Activated T-helper 9 cell treated with anti-CD3 and anti-CD28 coated beads, Interleukin-2, amount 50 U/mL, for 16 hours (primary cell): ENCODE measurements around the gene OTOP3.
"Not testable (repeated sequence)": the region's sequence is repeated elsewhere in the genome, so short reads cannot be mapped to it uniquely, and the experiment has no call there.

Experiments used
- DNase-seq: peaks from one replicate; pipeline ENCODE4 v3.0.0-alpha.2; 2020; ENCODE audit warnings: low read depth

The OTOP3 gene

DNA sequence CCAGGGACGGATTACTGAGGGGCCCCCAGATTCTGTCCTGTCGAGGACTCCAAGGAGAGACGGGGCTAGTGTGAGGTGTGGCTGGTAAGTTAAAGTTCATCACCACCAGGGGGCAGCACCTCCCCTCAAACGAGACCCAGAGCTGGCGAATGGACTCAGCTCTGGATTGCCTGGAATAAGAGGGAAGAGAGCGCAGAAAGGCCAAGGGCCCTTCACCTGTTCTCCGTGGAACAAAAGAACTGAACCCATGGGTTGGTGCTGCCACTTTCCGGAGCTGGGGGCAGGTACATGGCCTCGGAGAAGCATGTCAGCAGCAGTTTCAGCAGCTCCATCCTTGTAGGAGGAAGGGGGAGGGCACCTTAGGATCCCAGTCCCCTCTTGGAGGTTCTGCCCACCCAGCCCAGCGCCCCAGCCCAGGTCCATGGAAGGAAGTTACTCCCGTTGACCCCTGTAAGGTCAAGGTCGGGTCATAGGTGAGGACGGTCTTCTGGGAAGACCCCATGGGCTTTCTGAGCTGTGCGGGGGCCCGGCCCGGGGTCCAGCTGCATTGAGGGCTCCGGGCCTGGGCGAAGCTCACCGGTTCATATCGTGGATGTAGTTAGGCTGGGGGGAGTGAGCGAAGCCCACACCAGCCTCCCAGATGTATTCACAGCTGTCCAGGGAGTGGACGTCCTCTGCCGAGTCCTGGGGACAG is 26.1 kb downstream of the OTOP3 start:
- peak; percentile 74 for DNase-seq

DNA sequence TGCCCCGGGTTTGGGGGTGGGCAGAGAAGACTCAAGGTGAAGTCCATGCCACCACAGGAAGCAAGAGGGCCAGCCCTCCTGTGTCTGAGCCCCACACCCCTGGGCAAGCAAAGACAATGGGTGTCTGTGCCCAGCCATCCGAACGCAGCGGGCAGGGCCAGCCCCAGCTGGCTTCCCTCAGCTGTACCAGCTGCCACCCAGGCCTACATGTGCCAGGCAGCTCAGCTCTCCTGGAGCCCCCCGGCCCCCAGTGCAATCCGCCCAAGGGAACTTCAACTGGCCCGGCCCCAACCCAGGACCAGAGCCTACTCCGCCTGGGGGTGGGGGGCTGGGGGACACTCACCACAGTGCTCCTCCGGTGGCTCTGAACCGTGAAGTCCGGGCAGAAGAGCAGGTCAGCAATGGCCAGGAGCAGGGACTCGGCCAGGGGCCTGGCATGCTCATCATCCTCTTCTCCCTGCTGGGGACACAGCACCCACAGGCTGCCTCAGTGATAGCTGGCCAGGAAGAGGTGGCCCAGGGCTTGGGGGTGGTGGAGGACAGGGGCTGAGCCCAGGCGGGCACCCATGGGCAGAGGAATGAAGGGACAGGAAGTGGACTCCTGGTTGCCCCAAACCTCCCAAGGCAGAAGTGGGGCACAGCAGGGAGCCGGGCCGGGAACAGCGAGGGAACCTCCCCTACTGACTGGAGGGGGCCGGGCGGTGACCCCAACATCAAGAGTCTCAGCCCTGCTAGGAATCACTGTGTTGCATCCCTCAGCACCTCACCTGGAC is 27.1 kb downstream of the OTOP3 start:
- DNase-seq = no peak

DNA sequence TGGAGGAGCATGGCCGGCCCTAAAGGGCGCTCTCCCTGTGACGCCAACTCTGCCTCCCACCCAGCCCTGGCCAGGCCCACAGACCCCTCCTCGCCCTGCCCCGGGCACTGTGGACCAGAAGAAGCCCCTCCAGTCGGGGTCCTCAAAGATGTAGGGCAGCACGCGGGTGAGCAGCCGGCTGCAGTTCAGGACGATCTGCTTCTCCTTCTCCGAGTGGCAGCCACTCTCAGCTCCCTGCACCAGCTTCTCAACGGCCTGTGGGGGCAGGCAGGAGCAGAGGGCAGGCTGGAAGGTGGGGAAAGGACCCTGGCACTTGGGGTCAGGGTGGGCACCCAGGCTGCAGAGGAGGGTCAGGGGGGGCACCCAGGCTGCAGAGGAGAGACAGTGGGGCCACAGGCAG is 28.0 kb downstream of the OTOP3 start:
- DNase-seq = no peak

DNA sequence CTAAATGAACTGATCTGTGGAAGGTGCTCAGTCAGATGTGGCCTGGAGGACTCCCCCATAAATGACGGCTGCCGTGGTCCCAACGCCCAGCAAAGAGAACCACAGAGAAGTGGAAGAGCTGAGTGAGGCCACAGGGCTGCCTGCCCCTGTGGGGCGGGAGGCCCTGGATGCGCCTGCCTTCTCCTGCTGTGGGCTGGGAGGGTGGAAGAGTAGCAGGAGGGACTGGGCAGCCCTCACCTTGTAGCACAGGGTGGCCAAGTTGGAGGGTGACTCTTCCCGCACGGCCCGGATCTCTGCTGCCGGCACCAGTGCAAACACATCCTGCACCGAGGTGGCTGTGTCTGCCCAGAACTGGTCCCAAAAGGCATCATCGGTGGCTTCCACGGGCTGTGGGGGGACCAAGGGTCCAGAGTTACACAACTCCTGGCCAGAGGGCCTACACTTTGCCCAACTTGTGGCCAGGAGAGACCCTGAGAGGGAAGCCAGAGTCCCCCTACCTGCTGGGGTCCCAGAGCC is 28.6 kb downstream of the OTOP3 start:
- no peak for DNase-seq

DNA sequence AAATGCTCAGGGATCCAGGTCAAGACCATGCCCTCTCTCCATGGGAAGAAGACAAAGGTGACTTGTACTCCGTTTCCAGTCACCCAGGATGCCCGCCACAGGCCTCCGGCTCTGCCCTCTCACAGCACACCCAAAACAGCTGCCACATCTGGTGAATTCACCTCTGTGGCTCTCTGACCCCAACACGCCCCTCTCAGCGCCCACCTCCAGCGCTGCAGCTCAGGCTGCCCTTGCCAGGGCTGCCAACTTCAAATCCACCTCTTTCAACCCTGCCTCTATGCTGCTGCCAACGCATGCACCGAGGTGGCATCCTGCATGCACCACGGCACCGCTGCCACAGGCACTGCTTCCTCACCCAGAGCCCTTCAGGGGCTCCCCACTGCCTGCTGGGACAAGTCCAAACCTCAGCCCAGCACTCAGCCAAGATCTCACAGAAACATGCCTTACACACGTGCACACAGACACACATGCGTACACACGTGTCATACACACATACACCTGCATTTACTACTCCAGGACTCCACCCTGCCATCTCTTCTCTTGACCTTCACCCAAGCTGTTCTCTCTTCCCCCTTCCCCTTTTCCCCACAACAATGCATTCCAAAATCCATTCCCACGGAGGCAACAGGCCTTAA is 29.4 kb downstream of the OTOP3 start:
- DNase-seq = no peak

DNA sequence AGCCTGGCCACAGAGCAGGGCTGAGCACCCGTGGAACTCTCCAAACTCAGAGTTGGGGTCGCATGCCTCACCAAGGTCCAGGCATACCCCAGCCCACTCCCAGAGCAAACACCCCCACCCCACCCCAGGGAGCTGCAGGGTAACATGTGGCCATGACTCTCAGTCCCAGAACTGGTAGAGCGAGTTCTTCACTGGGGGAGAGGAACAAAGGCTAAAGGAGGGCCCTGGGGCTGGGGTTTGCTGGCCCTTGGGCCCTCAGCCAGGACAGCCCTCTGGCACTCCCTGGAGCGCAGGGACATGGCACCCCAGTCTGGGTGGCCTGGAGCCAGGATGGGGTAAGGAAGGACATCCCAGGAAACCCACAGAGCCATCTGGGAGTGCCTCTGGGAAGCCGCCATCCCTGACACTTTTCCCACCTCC is 32.7 kb downstream of the OTOP3 start:
- DNase-seq = no peak

DNA sequence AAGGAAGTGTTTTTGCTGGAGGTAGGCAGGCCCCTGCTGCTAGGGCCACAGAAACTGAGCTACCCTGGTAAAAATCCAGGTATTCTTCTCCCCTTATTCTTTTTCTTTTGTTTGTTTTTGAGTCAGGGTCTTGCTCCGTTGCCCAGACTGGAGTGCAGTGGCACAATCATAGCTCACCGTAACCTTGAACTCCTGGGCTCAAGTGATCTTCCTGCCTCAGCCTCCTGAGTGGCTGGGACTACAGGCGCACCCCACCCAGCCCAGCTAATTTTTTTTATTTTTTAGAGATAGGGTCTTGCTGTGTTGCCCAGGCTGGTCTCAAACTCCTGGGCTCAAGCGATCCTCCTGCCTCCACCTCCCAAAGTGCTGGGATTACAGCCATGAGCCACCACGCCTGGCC is 33.8 kb downstream of the OTOP3 start:
- not testable (repeated sequence) for DNase-seq

DNA sequence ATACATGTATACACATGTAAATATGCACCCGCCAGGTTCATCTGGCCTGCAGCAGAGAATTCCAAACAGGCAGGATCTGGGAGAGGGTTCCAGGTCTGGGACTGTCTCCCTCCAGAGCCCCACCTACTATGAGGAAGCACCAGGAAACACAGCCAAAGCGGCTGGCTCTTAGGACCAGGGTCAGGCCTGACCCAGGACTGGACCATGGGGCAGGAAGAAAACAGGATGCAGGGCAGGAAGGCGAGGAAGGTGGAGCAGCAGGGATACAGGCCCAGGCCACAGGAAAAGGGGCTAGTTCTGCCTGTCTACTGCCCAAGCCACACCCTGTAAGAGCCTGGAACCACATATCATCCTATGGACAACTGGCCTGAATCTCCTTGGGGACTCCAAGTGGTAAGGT is 34.7 kb downstream of the OTOP3 start:
- DNase-seq = no peak

DNA sequence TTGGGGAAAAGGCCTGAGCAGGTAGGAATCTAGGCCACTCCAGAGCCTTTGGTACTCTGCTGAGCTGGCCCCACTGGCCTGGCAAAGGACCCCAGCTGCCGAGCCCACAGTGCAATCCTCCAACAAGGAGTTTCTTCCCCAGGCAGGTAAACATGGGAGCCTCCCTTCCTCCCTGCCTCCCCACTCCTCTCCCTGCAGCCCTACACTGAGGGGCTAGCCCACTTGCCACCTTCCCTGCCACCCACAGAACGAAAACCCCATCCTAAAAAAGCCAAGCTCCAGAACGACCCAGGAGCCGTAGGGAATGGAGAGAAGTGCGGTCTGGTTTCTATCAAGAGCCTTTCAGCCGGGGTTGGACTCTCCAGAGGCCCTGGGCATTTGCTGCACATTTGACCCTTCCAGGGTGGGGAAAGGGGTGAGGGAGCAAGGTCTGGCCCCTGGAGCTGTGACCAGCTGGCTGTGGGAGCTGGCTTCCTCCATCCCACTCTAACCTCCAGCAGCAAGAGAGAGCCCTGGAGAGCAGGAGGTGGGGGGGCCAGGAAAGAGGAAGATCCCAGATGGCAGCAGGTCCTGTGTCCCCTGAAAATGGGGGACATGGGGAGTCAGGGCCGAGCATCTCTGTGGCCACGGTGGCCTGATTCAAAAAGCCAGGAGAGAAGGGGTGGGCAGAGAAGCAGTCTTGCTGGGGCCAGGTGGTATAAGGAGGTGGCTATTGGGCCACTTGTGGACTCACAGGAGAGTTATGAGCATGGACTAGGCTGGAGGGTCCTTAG is 35.6 kb downstream of the OTOP3 start:
- DNase-seq = no peak

DNA sequence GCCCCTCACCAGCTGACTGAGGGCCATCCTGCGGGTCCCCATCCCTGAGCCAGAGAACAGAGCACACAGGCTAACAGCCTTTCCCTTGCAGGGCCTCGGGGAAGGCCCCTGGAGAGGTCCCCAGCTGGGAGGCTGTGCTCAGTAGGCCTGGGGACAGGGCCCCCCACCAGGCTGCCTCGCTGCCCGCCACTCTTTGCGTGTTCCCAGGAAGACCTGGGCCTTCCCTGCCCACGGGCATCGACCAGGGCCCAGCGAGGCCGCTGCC is 36.1 kb downstream of the OTOP3 start:
- DNase-seq = no peak

DNA sequence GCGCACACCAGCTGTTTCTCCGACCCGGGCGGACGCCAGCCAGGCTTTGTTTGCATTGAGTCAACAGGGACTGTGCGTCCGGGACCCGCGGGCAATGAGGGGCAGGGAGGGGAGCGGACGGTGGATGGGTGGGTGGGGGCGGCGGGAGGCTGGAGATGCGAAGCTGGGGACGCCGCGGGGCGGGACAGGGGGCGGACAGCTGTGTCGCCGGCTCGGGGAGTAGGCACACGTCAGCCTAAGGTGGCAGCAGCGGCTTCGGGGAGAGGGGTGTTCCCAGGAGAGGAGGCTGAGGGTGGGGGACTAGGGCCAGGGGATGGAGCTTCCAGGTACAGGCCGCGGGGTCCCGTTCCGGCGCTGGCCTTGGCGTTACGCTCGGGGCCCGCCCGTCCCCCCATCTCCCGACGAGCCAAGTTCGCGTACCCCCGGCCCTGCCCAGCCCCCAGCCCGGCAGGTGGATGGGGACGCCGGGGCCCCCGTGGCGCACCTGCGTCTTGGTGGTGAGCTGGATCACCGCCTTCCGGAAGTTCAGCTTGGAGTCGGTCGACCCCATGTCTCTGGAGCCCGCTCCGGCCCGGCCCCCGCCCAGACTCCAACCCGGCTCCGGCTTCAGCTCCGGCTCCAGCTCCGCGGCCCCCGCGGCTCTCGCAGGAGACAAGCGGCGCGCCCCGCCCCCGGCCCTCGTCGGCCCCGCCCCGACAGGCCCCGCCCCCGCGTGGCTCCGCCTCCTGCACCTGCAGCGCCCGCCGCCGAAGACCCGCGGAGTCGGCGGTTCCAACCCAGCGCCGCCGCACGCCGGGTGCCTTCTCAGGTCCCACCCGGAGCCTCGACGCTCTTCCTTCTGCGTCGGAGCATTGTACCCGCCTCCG is 36.6 kb downstream of the OTOP3 start, which contains the start of gene HID1:
HID1 (minus strand) TSS at position 653 of the 866 bp plus-strand sequence; CDS start at position 550, 103 bp downstream.
- DNase-seq = peak; percentile 77

DNA sequence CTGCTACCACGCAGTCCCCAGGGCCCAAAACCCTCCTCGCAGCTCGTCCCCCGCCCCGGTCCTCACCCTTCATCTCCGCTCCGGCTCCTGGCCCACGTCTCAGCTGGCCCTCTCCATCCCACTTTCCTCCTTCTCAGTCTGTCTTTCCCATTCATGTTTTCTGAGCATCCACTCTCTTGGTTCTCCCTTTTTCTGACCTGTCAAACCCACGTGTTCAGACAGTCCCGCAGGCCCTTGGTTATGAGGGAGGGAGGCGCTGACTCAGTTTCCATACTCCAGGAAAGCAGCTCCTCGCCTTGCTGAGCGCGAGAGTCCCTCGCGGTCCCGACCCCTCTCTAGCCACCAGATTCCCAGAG is 37.3 kb downstream of the OTOP3 start:
- no peak for DNase-seq

DNA sequence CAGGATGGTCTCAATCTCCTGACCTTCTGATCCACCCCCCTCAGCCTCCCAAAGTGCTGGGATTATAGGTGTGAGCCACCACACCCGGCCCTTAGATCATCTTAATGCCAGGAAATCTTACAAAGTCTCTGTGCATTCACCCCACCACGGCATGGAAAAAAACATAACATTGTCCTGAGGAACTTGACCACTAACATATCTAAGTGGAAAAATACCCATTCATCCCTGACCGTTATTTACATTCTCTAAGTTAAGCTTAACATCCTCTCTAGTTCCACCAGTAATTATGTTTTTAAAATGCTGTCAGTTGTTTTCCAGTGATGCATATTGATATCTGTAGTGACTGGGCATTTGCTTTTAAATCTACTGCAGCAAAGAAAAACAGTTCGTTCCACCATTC is 40.2 kb downstream of the OTOP3 start:
- no peak for DNase-seq

DNA sequence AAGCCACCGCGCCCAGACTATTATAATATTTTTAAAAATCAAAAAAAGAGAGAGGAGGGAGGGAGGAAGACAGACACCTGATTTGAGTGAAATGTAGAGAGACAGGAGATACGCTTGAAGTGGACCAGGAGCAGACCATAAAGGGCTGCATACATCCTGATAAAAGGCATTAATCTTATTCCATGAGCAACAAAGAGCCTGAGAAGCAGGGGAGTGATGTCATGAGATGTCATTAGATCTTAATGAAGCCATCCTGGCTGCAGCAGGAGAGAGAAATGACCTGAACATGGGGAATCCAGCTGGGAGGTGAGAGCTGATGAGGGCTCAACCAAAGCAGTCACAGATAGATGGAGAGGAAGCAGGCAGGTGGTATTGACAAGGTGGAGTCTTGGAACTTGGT is 42.1 kb downstream of the OTOP3 start:
- no peak for DNase-seq

DNA sequence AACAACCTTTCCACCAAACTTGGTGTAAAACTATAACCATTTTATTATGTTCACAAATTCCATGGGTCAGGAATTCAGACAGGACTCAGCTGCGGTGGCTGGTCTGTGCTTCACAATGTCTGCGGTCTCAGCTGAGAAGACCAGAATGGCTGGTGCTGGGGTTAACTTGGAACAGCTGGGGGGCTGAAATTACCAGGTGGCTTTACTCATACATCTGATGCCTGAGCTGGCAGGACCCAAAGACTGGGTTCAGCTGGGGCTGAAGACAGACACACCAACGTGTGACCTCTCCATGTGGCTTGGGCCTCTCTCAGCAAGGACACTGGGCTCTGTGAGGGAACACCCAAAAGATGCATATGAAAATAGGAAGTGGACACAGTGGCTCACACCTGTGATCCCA is 42.5 kb downstream of the OTOP3 start:
- DNase-seq = no peak

DNA sequence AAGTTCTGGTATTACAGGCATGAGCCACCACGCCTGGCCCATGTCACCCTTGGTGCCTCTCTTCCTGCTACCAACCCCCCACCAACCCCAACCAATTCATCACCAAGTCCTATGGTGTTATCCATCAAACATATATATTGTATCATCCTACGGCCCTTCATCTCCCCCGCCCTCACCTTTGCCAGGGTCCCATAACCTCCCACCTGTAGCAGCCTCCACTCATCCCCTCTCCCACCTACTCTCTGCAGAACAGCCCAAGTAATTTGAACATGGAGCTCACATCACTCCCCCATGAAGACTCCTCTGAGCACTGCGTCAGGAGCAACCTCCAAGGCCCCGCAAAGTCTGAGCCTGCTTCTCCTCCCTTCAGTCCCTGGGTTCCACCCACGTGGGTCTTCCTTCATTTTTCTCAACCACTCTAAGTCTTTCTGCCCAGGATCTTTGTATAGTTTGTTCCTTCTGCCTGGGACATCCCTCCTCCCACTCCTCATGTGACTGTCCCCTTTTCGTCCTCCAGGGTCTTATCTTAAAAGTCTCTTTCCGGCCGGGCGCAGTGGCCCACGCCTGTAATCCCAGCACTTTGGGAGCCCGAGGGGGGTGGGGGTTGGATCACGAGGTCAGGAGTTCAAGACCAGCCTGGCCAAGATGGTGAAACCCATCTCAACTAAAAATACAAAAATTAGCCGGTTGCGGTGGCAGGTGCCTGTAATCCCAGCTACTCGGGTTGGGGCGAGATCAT is 43.9 kb downstream of the OTOP3 start:
- DNase-seq = no peak

DNA sequence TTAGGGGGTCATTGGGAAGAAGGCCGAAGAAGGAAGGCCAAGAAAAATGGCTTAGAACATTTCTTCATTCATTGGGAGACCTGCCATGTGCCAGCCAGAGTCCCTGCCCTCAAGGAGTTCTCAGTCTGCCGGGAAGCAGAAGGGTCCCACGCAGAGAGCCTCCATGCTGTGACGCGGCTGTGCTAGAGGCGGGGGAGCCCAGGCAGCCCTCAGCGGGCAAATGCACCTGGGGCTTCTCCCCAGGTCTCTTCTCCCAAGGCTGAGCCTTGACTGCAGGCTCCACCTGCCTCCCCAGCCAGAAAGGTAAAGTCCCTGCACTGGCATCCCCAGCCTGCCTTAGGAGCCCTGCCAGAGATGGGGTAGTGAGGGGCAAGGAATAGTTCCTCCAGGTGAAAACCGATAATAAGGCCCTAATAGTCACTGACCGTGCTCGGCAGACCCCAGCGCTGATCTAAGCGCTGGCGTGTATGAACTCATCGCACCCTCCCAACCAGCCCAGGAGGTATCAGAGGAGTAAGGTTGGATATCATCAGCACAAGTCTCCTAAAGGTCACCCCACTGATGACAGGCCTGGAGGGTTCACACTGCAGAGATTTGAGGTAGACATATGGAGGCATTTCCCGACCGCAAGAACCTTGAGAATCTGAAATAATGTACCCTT is 45.8 kb downstream of the OTOP3 start:
- DNase-seq = no peak

DNA sequence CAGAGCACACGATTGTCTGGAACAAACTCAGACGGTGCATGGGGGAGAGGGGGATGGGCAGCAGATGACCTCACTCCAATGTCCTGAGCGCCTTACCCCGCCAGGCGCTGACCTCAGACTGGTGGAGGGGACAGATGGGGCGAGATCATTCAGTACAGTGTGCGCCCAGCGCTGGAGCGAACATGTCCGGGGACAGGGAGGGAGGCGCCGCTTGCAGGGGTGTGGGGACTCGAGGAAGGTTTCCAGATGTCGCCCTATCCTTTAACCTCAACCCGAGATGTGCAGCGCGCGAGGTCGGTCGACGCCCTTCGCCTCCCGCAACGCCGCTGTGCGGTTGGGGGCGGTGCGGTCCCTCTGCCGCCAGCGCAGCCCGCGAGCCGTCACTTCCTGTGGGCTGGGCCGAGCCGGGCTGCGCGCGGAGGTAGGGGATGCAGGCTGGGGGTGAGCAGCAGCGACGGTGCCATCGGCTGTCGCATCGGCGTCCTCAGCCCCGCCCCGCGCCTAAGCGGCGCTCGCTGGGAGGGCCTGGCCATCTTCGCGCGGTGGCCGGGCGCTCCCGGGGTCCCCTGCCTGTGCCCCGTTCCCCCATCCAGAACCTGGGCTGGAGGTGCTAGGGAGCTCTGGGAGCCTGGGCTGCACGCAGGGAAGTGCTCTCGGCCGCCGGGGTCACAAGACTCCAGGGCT is 46.4 kb downstream of the OTOP3 start:
- peak; percentile 71 for DNase-seq

DNA sequence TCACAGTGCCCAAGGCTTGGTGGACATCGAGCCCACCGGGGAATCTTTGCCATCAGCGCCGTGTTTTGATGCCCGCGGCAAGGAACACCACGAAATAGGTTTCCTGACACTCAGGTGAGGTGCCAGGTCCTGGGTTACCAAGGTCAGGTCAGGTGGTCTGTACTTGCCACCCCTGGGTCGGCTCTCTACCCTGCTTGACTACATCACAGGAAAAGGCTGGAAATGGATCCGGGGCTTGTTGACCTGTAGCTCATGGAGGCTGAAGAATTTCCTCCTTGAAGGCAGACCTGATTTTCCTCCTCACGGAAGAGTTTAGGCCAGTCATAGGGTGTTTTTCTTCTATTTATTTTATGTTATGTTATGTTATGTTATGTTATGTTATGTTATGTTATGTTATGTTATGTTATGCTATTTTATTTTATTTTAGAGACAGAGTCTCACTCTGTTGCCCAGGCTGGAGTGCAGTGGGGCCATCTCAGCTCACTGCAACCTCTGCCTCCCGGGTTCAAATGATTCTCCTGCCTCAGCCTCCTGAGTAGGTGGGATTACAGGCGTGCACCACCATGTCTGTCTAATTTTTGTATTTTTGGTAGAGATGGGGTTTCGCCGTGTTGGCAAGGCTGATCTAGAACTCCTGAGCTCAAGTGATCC is 47.1 kb downstream of the OTOP3 start:
- DNase-seq = not testable (repeated sequence)
